GM12874 (cell line): ENCODE data around the gene G2E3.

Experiments used
- CTCF ChIP-seq: IDR thresholded peaks from 2 replicates; pipeline ENCODE4 v1.5.1; 2011; ENCODE audit warnings: low read depth, mild to moderate bottlenecking, control low read depth, low read length, moderate library complexity; ENCODE audit not compliant: insufficient read depth

G2E3 gene

GRCh38 chr14:30550335-30550734, 8.6 kb upstream of the G2E3 start:
- no peak for TF ChIP-seq CTCF

- TF ChIP-seq CTCF: no peak
Measured at GRCh38 chr14:30551460-30551859, 7.5 kb upstream of the G2E3 start.

GRCh38 chr14:30553311-30553989, 5.5 kb upstream of the G2E3 start:
- no peak for TF ChIP-seq CTCF

GRCh38 chr14:30558362-30558674, 640 bp upstream of the G2E3 start:
- no peak for TF ChIP-seq CTCF

- TF ChIP-seq CTCF: no peak
Measured at GRCh38 chr14:30559638-30560091, 707 bp downstream of the G2E3 start.

GRCh38 chr14:30560581-30560980, 1.6 kb downstream of the G2E3 start:
- TF ChIP-seq CTCF: no peak

GRCh38 chr14:30564235-30564867, 5.4 kb downstream of the G2E3 start:
- TF ChIP-seq CTCF: no peak
